KOPT-K1 (cell line): ENCODE measurements around the gene WWOX.
A peak's percentile ranks its signal among the peaks of the same experiment; 100 is the strongest.

Source experiments
- H3K27ac ChIP-seq: fragments of 200-600 bp; sonication (generic); 2 replicates; pipeline ENCODE4 v1.5.1; 2016; ENCODE audit warnings: antibody characterized with exemption, mild to moderate bottlenecking, low read depth, low read length; ENCODE audit not compliant: poor library complexity, severe bottlenecking
- H3K36me3 ChIP-seq: fragments of 200-600 bp; sonication (generic); 2 replicates; pipeline ENCODE4 v1.5.1; 2017; ENCODE audit warnings: antibody characterized with exemption, mild to moderate bottlenecking, low read length, moderate library complexity; ENCODE audit not compliant: insufficient read depth
- H3K9me3 ChIP-seq: fragments of 200-600 bp; sonication (generic); 2 replicates; pipeline ENCODE4 v1.5.1; 2017; ENCODE audit warnings: antibody characterized with exemption, low read length, mild to moderate bottlenecking; ENCODE audit not compliant: insufficient read depth, poor library complexity, severe bottlenecking

WWOX gene

DNA sequence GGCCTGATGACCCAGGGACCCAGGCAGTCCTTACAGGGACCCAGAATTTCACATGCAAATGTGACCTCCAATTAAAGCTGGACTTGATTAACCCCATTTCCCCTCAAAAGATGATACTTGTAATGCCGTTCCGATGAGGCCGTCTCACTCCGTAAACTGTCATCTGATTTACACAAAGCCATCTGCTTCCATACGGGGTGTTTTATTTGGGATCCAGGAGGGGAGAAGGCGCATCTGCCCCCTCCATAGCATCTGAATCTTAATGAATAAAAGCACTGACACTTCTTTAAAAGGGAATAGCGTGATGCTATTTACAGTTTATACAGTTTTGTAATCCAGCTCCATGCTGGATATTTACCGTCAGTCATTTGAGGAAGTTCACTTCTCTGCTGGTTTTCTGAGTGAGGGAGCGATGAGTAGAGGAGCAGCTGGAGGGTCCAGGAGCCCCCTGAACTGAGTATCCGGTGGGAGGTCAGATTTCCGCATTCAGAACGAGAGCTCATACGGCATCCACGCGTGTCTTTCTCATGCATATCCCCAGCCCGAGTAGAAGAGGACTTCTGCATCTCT, 452.7 kb downstream of the WWOX start:
- no peaks in the 10 kb centered on the region for H3K36me3 ChIP-seq
- no peak overlapping the region for H3K27ac ChIP-seq
- no peaks in the 10 kb centered on the region for H3K9me3 ChIP-seq

DNA sequence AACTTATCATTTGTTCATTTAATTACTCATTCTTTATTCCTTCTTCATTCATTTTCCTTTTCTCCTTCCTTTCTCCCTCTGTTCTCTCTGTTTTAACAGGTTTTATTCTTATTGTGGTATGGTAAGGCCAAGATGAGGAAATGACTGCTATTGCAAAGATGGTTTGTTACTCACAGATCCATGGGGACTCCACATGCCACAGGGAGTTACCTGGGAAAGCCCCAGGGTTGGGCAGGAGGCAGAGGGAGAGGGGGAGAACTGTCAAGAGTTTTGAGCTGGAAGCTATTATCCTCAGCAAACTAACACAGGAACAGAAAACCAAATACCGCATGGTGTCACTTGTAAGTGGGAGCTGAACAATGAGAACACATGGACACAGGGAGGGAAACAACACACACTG, 453.3 kb downstream of the WWOX start:
- Histone ChIP-seq H3K9me3 (no peaks in the 10 kb centered on the region), H3K27ac (no peak overlapping the region), H3K36me3 (no peaks in the 10 kb centered on the region)

DNA sequence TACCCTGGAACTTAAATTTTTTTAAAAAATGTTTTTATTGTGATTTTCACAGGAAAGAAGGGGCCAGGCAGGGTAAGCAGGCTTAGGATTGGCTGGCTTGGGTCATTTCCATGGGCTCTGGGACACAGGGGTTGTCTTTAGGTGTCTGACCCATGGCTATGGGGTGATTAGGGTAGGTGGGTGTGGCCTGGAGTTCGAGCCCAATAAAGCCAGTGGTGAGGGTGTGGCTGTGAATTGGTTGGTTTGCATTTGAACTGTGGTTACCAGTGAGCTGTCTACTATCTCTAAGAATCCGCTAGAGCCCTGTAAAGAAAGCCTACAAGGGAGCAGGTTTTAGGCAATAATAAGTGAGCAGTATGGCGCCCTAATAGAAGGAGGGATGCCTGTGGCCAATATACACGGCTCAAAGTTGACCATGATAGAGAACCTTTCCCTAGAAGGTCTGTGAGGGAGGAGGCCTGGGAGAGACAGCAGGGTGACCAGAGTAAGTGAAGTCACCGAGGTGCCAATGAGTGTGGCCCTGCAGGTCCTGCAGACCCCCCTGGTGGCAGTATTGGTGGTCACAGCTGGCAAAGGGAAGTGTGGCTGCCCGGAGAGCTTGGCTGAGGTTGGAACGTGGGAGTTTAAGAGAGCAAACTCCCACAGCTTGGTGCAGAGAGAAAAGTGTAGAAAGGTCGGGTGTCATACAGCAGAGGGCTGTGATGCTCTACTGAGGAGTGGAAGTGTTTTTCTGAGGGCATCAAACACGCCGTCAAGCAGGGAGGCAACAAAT, 454.0 kb downstream of the WWOX start:
- H3K9me3 ChIP-seq: no peaks in the 10 kb centered on the region
- no peak overlapping the region for H3K27ac ChIP-seq
- H3K36me3 ChIP-seq: no peaks in the 10 kb centered on the region

DNA sequence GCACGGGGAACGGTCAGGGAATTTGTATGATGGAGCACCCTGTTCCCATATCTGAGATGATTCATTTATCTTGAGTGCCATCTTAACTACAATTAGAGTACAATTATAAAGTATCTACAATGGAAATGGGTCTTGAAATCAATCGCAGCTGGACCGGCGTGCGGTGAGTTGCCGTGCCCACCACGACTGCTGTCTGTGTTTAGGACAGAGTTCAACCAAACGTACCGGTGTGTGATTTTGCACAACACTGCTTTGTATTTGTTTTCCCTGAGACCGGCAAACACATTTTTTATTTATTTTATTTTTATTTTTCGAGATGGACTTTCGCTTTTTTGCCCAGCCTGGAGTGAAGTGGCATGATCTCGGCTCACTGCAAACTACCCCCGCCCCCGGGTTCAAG, 457.0 kb downstream of the WWOX start:
- H3K27ac ChIP-seq: no peak overlapping the region
- H3K9me3 ChIP-seq: no peaks in the 10 kb centered on the region
- no peaks in the 10 kb centered on the region for H3K36me3 ChIP-seq

DNA sequence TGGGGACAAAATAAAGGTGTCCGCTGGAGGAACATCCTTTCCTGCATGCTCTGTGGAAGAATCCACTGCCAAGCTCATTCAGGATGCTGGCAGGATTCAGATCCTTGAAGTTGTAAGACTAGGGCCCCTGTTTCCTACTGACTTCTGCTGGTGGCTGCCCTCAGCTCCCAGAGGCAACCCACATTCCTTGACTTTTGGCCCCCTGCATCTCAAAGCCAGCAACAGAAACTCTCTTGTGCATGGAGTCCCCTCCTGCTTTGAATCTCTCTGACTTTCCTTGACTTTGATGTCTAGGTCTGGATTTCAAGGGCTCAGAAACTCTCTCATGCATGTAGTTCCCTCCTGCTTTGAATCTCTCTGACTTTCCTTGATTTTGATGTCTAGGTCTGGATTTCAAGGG, 461.5 kb downstream of the WWOX start:
- Histone ChIP-seq H3K9me3 (no peaks in the 10 kb centered on the region), H3K27ac (no peak overlapping the region), H3K36me3 (no peaks in the 10 kb centered on the region)

DNA sequence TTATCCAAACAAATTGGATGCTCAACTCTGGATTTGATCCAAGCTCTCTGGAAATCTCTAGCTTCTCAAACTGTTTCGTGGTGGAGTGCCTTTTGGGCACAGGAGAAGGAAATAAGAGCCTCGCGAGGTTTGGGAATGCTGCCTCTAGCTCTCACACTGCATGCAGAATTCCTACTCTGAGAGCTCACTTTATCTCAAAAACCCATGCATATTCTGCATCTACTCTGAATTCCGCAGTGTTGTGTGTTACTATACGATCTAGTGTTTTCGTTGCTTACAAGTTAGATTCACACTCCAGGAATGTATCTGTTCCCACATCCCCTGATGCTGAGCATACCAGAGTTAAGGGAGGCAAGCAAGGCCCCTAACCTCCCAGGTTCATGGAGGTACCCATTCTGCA, 462.7 kb downstream of the WWOX start:
- no peaks in the 10 kb centered on the region for H3K36me3 ChIP-seq
- no peaks in the 10 kb centered on the region for H3K9me3 ChIP-seq
- H3K27ac ChIP-seq: no peak overlapping the region

DNA sequence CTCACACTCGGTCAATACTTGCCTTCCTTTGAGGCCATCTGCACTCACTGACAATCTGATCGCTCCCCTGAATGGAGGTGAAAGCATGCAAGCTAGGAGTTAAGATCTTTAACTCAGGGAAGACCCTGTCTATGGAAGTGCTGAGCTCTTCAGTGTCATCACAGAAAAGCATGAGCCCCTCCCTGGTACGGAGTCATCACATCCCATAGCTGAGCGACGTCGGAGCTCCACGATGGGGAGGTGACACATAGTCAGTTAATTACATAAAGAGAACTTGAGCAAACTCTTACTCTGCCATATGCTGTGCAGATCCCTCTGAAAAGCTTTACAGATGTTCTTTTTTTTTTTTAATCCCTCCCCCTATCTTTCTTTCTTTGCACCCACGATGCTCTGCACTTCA, 463.2 kb downstream of the WWOX start:
- H3K36me3 ChIP-seq: no peaks in the 10 kb centered on the region
- no peaks in the 10 kb centered on the region for H3K9me3 ChIP-seq
- H3K27ac ChIP-seq: no peak overlapping the region

DNA sequence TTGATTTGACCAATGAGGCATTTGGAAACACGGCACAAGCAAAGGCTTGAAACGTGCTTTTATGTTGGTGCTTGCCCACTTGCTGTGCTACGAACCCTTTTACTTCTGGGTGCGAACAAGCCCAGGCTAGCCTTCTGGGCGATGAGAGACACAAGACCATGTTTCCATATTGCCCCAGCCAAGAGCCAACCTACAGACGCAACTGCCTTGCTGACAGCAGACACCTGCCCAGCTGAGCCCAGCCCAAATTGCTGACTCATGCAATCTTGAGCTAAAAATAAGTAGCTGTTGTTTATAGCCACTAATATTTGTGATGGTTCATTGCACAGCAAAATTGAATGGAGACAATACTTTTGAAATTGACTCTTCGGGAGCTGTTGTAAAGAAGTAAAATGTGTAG, 464.5 kb downstream of the WWOX start:
- Histone ChIP-seq H3K36me3 (no peaks in the 10 kb centered on the region), H3K9me3 (no peaks in the 10 kb centered on the region), H3K27ac (no peak overlapping the region)

DNA sequence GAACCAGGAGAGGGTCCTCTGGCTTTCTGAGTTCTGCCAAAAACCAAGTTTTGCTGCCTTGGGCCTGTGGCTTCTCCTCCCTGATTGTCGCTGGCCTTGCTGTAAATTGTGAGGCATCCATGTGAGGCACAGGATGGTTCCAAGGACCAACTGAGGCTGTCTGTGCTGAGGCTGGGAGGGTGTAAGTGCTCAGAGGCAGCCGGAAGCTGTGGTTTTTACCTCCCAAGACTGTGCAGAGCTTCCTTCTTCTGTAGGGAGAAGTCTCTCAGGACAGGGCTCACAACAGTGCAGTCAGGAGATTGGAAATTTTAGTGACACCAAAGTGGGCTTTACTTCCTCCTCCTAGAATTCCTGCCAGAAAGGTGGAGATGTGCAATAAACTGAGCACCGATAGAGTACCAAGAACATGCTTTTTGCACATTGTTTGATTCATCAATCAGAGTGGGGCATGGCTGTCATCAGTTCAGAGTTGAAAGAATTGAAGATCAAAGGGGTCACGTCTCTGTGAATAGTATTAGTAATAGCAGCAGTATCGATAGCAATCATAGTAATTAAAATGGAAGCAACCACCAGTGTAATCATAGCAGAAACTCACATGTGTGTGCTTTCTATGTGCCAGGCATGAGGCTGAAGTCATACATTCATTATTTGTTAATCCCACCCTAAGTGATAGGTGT, 467.1 kb downstream of the WWOX start:
- peak overlapping the region; percentile 9 for H3K27ac ChIP-seq
- no peaks in the 10 kb centered on the region for H3K9me3 ChIP-seq
- no peaks in the 10 kb centered on the region for H3K36me3 ChIP-seq

DNA sequence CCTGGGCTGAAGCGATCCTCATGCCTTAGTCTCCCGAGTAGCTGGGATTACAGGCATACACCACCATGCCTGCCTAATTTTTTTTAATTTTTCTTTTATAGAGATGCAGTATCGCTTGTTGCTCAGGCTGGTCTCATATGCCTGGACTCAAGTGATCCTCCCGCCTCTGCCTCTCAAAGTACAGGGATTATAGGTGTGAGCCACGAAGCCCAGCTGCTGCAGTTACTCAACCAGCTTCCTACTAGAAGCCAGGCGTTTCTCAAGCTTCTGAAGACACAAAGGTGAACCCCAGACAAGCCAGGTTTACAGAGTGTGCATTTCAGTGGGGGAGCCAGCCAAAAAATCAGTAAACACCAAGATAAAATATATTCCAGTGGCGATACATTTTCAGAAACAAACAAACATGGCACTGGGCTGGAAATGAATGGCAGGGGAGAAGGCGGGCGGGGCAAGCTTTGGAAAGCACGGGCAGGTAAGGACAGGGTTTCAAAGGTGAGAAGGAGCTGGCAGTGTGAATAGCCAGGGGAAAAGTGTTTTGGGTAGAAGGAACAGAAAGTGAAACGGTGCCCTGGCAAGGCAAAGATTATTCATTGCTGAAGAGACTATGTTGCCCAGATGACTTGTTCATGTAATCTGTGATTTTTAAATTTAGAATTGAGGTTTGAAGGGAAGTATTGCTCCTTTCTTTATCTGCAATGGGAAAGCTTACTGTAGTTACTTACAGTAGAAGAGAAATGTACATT, 471.1 kb downstream of the WWOX start:
- Histone ChIP-seq H3K9me3 (no peaks in the 10 kb centered on the region), H3K27ac (no peak overlapping the region), H3K36me3 (no peaks in the 10 kb centered on the region)

DNA sequence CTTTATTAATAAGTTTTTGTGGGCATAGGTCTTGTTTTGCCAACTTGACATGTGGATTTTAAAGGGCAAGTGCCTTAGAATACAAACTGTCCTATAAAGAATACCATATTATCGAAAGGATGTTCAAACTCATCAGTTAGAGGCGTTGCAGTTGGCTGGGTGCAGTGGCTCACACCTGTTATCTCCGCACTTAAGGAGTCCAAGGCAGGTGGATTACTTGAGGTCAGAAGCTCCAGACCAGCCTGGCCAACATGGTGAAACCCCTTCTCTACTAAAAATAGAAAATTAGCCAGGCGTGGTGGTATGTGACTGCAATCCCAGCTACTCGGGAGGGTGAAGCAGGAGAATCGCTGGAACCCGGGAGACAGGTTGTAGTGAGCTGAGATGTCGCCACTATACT, 472.0 kb downstream of the WWOX start:
- Histone ChIP-seq H3K27ac (no peak overlapping the region), H3K36me3 (no peaks in the 10 kb centered on the region), H3K9me3 (no peaks in the 10 kb centered on the region)

DNA sequence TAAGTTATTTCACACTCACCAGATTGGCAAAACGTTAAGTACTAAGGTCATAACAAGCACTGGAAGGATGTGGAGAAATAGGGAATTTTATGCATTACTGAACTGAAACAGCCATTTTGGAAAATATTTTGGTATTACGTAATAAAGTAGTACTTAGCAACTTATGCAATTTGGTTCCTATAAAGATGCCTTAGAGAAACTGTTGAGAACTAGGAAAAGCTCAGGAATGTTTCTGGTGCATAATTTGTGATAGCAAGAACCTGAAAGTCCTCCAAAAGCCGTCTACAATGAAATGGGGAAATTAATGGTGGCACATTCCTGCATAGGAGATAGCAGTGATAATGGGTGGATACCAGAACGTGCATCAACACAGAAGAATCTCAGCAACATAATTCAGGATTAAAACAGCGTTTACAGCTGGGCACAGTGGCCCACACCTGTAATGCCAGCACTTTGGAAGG, 472.5 kb downstream of the WWOX start:
- no peaks in the 10 kb centered on the region for H3K9me3 ChIP-seq
- H3K36me3 ChIP-seq: no peaks in the 10 kb centered on the region
- no peak overlapping the region for H3K27ac ChIP-seq

DNA sequence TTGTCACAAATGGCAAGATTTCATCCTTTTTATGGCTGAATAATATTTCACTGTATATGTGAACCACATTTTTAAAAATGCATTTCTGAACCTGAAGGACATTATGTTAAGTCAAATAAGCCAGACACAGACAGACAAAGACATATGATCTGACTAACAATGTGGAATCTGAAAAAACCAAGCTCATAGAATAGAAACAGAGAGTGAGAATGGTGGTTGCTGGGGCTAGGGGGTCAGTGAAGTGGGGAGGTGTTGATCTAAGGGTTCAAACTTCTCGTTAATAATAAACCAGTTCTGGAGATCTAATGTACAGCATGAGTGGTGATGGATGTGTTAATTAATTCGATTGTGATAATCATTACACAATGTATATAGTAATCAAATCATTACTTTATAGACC, 475.1 kb downstream of the WWOX start:
- H3K36me3 ChIP-seq: no peaks in the 10 kb centered on the region
- H3K27ac ChIP-seq: no peak overlapping the region
- H3K9me3 ChIP-seq: no peaks in the 10 kb centered on the region

DNA sequence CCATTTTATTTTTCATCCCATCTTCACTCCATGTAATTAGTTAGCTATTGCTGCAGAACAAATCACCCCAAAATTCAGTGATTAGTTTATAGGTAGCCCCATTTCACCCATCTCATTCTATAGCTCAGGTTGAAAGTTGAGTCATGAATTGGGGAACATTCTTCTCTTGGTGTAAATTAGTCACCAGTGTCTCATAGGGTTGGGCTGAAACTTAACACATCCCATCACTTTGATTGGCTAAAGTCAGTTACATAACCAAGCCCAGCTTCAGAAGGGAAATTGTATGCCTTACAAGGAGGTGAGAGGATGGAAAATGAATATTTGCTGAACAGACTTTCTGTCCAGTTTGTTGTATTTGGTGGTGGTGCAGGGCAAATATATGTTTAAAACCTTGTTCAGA, 477.5 kb downstream of the WWOX start:
- H3K36me3 ChIP-seq: no peaks in the 10 kb centered on the region
- H3K9me3 ChIP-seq: no peaks in the 10 kb centered on the region
- H3K27ac ChIP-seq: no peak overlapping the region

DNA sequence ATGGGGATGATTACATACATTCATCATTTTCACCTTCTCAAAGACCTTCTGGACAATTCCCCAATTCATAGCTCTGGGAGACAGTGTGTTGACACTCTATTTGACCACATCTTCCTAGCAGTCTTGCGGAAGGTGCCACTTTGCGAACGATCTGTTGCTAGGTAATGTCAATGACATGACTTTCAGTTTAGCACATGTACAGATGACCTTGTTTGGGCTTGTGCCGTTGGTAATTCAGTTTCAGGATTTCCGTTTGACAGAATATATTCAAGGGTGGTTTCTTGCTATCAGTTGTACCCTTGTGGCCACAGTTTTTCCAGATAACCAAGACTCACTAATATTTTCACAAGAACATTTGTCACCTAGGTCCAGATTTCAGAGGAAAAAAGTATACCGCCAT, 478.2 kb downstream of the WWOX start:
- Histone ChIP-seq H3K36me3 (no peaks in the 10 kb centered on the region), H3K27ac (no peak overlapping the region), H3K9me3 (no peaks in the 10 kb centered on the region)
